CD4-positive, alpha-beta T cell treated with Interferon gamma for 1 hour (primary cell): ENCODE measurements around the gene RIMOC1.
A peak's percentile ranks its signal among the peaks of the same experiment; 100 is the strongest.
"Not testable (repeated sequence)": the region's sequence is repeated elsewhere in the genome, so short reads cannot be mapped to it uniquely, and the experiment has no call there.

Source experiments
- DNase-seq: peaks from one replicate; pipeline ENCODE4 v3.0.0-alpha.2; 2020

The RIMOC1 gene

DNA sequence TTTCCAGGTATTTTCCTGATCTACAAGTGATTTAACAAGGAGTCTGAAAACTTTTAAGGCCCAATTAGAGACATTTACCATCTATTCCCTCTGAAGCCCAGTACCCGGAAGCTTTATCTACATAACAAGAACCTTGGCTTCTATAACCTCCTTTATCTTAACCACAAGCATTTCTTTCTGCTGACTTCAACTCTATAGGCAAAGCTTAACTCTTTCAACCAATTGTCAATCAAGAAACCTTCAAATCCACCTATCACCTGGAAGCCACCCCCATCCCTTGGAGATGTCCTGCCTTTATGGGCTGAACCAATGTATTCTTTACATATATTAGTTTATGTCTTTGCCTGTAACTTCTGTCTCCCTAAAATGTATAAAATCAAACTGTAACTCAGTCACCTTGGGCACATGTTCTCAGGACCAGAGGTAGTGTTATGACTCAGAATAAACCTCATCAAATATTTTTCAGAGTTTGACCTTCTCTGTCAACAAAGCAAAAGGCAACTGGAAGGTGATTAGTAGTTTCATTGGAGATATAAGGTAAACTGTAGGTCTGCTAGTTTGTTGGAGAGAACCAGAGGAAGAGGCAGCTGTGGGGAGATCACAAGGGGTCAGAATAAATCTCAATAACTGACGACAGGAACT, 13.0 kb upstream of the RIMOC1 start:
- DNase-seq, result no peak

DNA sequence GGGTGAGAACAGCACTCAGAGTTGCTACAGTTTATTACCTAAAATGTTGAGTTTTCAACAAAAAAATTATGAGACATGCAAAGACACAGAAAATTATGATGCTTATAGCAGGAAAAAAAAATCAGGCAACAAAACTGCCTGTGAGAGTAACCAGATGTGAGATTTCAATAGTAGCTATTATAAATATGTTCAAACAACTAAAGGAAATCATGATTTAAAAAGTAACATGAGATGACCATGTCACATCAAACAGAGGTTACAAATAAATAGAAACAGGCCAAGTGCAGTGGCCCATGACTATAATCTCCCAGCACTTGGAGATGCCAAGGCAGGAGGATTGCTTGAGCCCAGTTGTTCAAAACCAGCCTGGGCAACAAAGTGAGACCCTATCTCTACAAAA, 12.1 kb upstream of the RIMOC1 start:
- DNase-seq, result no peak

DNA sequence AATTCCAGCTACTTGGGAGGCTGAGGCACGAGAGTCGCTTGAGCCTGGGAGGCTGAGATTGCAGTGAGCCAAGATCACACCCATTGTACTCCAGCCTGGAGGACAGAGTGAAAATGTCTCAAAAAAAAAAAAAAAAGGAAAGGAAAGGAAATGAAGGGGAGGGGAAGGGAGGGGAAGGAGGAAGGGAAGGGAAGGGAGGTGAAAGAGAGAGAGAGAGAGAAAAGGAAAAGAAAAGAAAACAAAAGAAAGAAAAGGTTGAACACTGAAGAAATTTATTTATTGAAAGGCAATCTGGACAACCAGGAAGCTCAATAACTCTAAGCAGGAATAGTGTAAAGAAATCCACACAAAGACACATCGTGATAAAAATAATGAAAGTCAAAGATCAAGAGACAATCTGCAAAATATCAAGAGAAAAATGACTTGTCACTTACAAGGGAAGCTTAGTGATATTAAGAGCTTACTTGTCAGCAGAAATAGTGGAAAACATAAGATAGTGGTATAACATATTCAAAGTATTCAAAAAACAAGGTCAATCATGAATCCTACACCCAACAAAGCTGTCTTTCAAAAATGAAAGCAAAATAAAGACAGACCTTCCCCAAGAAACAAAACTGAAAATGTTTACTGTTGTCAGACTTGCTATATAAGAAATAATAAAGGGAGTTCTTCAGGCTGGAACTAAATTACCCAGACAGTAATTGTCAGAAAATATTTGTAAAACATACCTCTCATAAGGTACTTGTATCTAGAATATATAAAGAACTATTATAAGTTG, 10.9 kb upstream of the RIMOC1 start:
- DNase-seq, result no peak

DNA sequence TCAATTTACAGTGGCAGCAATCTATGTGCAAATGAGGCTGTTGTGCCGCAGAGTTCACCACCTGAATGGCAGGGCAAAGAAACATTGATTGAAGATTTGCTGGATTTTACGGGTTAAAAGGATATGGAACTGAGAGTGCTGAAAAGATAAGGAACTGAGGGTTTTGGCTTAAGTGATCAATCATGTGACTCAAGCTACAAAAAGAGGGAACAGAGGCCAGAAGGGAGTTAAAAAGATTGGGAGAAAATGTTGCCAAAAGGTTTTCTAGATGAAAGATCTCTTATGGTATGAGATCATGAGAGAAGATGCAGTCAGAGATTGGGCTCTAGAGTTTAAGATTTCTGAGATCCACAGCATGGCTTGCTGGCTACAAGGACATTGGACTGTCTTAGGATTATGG, 7.9 kb upstream of the RIMOC1 start:
- no peak for DNase-seq

DNA sequence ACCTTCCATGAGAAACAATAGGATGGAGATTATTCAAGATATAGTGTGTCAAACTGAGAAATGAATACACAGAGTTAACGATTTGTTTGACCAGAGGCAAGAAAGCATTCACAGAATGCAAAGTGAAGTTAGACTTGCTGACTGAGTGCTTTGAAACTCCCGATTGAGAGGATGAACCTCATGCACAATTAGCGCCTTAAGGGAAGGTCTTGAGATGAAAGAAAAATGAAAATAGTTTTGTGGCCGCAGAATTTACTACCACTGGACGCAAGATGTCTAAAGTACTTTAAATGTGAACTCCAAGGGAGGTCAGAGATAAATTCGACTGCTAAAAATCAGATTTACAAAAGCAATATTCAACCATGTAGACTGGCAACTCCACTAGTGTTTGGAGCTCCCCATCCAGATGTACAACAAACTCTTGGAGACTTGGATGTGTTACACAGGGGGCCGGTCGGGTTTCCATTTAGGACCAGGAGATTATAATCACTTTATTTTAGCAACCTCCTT, 707 bp upstream of the RIMOC1 start:
- DNase-seq, result no peak

DNA sequence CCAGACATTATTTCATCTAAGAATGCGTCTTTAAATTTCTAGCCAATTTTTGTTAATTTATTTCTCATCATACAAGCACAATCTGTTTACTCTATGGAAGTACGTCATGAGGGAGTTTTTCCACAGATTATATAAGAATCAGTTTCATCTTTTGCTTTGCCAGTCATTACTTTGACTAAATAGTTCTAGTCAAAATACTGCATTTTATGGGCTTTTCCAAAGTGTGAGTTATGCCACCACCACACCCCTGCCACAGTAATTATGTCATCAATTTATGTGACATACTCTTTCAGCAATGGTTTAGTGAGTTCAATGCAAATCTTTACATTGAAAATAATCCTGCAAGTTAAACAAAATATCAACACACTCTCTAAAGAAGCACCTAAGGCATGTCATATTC, 2.0 kb downstream of the RIMOC1 start:
- DNase-seq, result no peak

DNA sequence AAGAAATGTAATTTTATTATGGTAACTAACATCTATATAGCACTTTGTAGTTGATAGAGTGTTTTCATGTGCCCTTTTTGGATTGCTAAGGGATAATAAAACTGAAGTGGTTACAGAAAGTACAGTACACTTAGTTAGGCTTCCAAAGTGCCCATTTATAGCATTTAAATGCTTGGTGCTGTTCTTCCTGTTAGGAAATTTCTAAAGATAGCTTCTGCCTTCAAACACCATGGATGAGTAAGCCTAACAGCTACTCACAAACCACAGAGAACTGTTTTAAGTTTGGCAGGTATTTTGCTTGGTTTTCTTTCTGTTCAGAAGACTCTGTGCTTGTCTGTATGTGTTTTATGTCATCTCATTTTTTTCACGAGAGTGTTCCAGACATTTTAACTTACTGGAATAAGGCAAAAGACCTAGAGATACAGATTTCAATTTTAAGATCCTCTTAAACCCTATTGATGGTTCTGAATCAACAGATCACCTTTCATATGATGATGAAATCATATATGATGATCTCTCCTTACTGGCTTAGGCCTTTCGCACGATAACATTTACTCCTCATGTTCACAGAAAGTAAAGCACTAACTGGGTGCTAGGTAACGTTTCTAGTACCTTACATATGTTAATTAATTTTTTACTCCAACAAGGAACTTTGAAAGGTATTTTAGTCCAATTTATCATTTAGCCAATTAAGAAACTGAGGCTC, 4.4 kb downstream of the RIMOC1 start:
- DNase-seq, result no peak

DNA sequence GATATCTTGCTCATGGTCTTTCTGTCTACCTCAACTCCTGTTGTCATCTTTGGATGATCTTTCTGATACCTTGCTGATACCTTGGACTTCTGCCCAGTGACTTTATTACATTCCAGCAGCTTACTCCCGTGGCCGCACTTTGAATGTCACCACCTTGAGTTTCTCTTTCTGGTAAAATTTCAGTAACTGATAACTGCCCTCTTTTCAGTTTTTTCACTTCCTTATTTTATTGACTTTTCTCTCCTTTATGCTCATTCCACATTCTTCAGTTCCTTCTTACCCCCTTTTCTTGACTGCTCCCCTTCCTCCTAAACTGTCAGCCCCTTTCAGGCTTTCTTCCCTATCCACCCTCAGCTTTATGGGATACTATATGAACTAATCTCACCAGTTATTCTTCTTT, 14.0 kb downstream of the RIMOC1 start:
- DNase-seq, result no peak

DNA sequence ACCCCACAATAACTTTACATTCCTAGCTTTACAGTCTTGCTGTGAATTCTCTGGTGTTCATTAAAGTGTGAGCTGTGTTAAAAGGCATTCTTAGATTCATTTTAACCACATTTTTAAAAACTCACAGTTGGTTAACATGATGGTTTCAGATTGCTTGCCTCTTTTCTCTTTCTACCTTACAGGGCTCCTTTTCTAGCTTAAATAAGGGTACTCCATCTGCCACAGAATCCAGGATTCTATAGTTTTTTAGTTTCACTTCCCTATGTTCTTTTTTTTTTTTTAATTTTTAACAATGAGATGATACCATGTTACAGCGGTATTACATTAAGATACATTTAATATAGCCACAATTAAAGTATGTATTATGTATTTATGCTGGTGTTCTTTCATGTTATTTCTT, 17.0 kb downstream of the RIMOC1 start:
- DNase-seq, result no peak

DNA sequence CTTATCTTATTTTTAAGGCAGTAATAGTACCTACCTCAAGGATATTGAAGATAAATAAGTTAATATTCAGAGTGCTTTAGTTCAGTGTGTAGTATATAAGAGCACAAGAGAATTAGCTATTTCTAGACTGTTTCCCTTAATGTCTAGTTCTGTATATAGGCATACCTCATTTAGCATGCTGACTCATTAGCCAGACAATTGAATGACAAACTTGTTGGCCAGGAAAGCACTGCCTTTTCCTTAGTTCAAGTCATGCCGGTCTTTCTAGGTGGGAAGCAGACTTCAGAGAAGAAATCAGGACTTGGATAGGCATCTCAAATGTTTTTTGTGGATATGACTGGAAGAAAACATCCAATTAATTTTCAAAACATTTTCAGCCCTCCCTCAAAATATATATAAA, 17.7 kb downstream of the RIMOC1 start:
- no peak for DNase-seq

DNA sequence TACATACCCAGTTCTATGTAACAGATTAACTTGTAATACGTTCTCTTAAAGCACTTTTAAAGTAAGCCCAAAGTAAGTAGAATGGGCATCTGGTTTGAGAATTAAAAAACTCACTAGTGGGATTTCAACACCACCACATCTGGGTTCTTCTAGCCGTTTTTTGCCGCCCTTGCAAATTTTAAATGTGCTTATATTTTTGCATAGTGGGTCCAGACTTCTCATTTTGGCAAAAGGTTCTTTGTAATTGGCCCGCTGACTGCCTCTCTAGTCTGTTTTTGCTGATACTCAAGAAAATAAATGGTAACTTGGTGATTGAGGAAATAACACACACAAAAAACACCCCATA, 20.4 kb downstream of the RIMOC1 start:
- no peak for DNase-seq

DNA sequence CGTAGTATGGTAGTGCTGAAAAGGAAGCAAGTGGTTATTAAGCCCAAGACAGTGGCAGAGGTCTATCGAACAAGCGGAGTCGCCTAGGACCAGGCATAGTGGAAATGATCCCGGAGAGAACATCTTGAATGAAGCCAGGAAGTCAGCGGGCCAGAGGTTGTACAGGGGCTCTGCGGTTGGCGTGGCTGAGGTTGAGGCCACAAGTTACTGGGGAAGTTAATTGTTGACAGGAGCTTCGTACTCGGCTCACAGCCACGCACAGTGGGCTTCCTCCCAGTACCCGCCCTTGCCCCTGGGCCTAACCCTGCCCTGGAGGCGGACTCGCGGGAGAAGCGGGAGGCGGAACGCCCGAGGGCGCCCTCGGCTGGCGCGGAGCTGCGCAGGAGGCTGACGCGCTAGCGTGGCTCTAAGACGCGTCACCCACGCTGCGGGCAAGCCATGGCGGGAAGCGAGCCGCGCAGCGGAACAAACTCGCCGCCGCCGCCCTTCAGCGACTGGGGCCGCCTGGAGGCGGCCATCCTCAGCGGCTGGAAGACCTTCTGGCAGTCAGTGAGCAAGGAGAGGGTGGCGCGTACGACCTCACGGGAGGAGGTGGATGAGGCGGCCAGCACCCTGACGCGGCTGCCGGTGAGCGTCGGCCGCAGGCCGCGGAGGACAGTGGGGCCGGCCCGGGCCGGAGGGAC, 20.9 kb downstream of the RIMOC1 start, which contains the start of gene FBXO4:
FBXO4 (plus strand) TSS at position 410 of the 683 bp plus-strand sequence; CDS start at position 439, 29 bp downstream.
- DNase-seq, result peak; percentile 89

DNA sequence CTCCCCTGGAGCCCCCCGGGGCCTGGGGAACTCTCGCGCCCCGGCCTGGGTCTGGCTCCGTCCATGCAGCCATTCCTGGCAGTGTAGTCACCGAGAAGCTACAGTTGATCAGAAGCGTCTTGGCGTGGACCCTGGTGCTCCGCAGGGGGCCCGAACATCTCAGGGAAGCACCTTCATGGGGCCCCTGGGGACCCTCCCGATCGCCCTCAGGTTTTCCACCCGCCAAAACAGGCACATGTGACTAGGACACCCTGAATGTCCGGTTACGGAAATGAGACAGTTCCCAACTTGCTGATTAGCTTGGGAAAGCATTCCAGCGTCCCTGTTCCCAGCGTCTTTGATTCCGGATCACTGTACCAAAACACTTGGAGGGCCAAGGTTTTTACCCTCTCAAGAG, 21.4 kb downstream of the RIMOC1 start:
- peak; percentile 7 for DNase-seq

DNA sequence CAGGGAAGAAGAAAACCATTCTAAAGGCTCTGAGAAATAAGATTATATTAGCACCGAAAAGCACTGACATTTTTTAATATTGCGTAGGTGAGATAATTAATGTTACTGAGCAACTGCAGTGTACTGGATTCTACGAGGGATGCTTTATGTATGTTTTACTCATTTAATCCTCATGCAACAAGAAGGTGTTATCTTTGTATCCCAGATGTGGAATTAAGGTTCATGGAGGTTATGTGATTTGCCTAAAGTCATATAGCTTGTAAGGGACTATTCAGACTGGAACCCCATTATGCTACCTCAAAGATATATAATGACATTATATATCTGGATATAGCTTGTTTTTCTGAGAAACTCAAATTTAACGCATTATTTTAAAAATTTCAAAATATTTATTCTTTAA, 23.5 kb downstream of the RIMOC1 start:
- DNase-seq, result no peak

DNA sequence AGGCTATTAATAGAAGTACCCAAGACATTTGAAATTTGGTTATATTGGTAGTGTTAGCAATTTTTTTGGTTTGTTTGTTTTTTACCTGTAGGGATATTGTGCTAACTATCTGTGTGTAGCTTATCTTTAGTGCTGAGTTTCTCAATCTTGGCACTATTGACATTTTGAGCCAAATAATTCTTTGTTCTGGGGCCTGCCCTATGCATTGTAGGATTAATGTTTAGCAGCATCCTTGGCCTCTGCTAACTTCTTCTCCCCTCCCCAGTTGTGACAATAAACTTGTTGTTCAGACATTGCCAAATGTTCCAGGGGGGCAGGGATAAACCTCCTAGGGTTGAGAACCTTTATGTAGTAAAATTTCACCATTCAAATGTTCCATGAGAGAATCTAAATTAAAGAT, 24.9 kb downstream of the RIMOC1 start:
- DNase-seq, result no peak

DNA sequence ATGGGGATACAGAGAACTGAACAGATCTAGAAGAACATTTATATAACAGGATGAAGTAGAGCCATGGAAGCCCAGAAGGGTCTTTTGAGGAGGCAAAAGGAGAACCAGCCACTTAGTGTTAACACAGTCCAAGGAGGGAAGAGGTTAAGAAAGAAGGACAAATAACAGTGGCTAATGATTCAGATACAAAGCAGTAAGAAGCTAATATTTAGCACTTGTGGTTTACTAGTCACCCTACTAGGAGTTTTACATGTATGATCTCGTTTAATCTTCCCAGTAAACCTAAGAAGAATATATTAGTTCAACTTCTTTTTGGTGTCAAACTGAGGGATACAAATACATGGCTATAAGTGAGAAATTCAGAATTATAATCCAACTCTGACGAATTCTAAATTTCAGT, 28.6 kb downstream of the RIMOC1 start:
- DNase-seq, result no peak

DNA sequence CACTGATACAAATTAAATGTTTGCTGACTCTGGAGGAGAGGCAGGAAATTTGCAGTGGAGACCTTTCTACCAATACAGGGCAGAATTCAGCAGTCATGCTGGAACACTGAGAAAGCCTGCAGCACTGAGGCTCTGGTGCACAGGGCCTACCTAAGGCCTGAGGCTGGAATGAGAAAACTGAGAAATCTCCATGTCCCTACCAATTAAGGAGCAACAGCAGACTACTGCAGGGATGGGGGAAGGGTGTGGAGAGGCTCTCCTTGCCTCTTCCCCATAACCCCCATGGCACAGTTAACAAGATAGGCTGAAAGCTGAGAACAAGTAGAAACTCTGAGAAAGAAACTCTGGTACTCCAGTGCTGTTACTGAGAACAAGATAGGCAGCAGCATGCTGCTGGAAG, 31.4 kb downstream of the RIMOC1 start:
- DNase-seq, result no peak

DNA sequence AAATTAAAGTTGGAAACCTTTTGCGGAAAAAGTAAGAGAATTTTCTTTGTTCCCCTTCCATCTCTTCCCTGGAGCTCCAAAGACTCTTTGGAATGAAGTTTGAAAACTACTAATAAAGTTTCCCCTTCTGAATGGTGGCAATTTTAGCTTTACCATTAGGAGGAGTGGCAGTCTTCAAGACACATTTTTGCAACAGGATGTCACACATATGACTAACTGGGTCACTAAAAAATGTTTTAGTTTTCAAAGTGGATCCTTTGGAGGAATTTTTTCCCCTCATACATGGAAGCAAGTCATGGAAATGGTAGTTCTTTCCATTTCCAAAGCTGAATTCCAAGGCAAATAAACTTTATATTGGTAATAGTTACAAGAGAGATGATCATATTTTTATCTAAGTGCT, 36.5 kb downstream of the RIMOC1 start:
- no peak for DNase-seq

DNA sequence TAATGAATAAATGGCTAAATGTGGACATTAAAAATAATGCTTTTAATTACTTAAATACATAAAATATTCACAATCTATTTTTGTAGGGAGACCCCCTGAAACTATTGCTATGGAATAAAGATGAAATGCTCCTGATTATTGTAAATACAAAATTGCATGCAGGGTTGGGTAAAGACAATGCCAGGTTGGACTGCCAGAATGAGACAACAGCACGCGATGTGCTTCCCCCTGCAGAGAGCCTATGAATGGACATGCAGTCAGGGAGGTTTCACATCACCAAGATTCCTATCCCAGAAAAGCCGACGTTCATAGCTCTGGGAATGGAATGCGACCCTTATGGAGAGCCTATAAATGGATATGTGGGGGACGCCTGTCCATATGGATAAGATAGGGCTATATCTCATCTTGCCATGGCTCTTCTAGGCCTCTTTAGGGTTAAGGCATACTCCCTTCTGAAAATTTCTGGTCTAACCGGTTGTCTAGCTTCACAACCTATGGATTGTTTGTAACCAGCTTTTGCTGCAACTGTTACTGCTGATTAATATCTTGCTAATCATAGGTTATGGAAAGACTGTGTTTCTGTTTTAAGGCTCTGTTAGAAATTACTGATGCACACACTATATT, 41.3 kb downstream of the RIMOC1 start:
- DNase-seq, result not testable (repeated sequence)

DNA sequence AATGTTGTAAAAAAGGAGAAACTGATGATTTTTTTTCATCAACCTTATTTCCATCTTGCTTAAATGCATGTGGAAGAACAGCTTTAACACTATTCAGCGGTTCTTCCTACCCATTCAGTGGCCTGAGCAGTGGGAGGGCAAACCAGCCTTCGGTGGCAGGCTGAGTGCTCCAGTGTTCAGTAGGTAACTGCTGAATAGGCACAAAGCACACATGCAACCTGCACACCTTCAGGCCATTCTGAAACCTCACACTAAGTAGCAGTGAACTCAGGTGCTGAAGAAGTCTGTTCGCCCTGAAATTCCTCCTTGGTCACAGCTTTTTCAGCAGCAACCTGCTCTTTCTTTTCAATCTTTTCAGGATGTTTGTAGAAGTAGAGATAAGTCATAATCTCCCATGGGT, 47.1 kb downstream of the RIMOC1 start:
- no peak for DNase-seq
